BJ (cell line): ENCODE measurements around the gene CUZD1. TPM values are rescaled to one million over a fixed set of nuclear protein-coding genes. Genes with fewer than 3 reads are reported as not detected.

Source experiments
- CTCF ChIA-PET: fragments of 350-600 bp; formaldehyde crosslinking; extraction: SDS; loops from one replicate; lab custom pipeline; 2021; ENCODE audit warnings: antibody characterized with exemption, inconsistent platforms; lab: Yijun Ruan, JAX
- POLR2A ChIA-PET: fragments of 300-600 bp; sonication (Branson Sonifier 250); formaldehyde crosslinking; extraction: SDS; loops from one replicate; lab custom pipeline; 2021; ENCODE audit warnings: antibody characterized with exemption; lab: Charles Lee
- DNase-seq: peaks from one replicate; pipeline ENCODE4 v3.0.0-alpha.2; 2011; ENCODE audit warnings: low read depth
- H3K27me3 ChIP-seq: 2 replicates; pipeline ENCODE4 v1.6.0; 2011; ENCODE audit warnings: low read length; ENCODE audit not compliant: control insufficient read depth, insufficient read depth
- H3K36me3 ChIP-seq: 2 replicates; pipeline ENCODE4 v1.5.1; 2011; ENCODE audit warnings: low read length; ENCODE audit not compliant: control insufficient read depth, insufficient read depth
- H3K4me3 ChIP-seq: 2 replicates; pipeline ENCODE4 v1.5.1; 2011; ENCODE audit warnings: low read depth, mild to moderate bottlenecking, control low read depth, low read length
- polyA plus RNA-seq: library from polyadenylated mRNA; depleted of rRNA; stranded (reverse); fragments of >200 nt; gene quantifications from 2 replicates; pipeline ENCODE4 v1.2.3, GENCODE V29; 2011
- TF ChIP-seq, protein P1 (sequence below): IDR thresholded peaks from 2 replicates; pipeline ENCODE4 v1.5.1; 2011; ENCODE audit warnings: low read depth, mild to moderate bottlenecking, control low read depth, inconsistent platforms, low read length, moderate library complexity; ENCODE audit not compliant: insufficient read depth

The CUZD1 gene
- polyA plus RNA-seq, 1 experiment: 0.64 TPM

DNA sequence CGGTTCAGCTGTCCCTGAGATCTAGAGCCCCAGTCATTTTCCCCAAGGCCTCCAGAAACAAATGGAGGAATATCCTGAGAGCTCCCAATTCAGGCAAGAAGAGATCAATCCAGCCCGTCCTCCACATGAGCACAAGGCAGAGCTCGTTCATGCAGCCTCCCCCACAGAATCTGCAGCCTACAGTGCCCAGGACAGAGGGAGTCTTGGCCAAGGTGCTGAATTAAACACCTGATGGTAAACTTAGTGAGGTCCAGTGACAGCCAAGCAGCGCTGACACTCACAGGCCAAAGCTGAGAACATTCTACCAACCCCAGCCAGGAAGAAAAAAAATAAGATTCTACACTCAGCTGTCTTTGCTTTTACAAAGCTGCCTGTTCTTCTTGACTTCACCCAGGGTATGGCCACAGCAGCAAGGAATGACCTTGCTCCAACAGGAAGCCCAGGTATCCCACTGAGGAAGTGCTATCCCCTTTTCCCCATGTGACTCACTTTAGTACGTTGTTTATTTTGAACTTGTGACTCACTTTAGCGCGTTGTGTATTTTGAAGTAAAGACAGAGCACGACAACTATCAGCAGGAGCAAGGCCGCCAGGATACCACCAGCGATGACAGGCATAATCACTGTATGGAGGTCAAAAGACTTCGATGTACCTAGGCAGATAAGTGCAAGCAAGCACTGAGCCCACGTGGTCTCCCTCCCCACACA, 4.4 kb upstream of the CUZD1 start:
- ChIA-PET CTCF (no interaction called here), POLR2A (no interaction called here)
- TF ChIP-seq, protein P1, sequence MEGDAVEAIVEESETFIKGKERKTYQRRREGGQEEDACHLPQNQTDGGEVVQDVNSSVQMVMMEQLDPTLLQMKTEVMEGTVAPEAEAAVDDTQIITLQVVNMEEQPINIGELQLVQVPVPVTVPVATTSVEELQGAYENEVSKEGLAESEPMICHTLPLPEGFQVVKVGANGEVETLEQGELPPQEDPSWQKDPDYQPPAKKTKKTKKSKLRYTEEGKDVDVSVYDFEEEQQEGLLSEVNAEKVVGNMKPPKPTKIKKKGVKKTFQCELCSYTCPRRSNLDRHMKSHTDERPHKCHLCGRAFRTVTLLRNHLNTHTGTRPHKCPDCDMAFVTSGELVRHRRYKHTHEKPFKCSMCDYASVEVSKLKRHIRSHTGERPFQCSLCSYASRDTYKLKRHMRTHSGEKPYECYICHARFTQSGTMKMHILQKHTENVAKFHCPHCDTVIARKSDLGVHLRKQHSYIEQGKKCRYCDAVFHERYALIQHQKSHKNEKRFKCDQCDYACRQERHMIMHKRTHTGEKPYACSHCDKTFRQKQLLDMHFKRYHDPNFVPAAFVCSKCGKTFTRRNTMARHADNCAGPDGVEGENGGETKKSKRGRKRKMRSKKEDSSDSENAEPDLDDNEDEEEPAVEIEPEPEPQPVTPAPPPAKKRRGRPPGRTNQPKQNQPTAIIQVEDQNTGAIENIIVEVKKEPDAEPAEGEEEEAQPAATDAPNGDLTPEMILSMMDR: no peak
- H3K27me3 ChIP-seq: no peaks in the 10 kb centered on the region
- H3K4me3 ChIP-seq: no peak overlapping the region
- DNase-seq: no peak
- no peaks in the 10 kb centered on the region; the same call in 1 of the 2 replicates for H3K36me3 ChIP-seq

DNA sequence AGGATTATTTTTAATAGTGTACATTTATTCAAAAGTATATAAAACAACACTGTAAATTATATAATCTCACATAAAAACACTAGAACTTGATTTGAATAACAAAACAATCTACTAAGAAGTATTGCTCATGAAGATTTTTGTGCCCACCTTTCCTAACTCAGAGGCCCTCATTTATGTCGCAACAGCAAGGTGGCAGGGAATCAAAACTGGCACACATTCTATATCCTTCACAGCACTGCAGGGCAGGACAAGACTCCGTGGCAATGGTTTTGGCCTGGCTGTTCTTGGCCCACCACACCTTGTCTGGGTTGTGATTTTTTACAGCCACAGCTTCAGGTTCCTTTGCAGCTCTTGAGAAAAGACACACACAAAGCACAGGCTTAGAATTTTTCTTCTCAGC, 3.4 kb upstream of the CUZD1 start:
- TF ChIP-seq, protein P1: no peak
- POLR2A ChIA-PET: no interaction called here
- no peak overlapping the region for H3K4me3 ChIP-seq
- H3K36me3 ChIP-seq: no peaks in the 10 kb centered on the region; the same call in 1 of the 2 replicates
- CTCF ChIA-PET: interaction anchor here (1.1 kb wide), 1 partner anchor 15 kb away, joined by 4 read pairs; no protein-coding TSS in a partner anchor
- DNase-seq: no peak
- H3K27me3 ChIP-seq: no peaks in the 10 kb centered on the region

DNA sequence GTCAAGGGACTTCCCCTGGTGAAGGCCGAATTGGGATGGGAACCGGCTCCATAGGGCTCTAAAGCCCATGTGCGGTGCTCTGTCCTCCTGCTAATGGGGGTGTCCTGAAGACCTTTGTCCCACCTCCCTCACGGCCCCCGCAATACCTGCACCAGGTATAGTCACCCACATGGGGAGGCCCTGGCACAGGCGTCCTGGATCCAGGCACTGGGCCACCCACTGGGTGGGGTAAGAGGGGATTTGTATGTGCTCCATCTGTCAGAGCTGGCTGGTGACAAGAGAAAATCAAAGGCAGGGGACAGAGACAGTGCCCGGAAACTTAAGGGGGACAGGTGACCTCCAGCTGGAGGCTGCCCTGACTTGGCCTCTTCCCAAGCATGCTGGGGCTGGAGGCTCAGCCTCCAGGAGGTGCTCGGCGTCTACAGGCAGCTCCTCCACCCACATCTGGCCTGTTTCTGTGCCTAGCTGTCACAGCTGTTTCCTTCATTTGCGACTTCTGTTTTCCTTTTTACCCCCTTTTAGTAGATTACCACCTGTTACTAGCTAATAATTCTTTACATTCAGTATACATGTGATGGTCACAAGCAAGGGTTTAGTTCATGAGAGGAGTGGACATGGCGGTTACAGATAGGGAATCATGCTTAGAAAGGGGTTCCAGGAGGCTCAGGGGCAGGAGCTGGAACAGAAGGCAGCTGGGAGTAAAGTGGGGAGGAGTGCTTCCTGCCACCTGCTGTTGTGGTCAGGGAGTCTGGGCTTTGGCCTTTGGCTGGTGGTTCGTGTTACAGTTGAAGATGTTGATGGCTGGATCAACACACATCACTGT, 2.3 kb upstream of the CUZD1 start:
- TF ChIP-seq, protein P1: no peak
- H3K36me3 ChIP-seq: no peaks in the 10 kb centered on the region; the same call in 1 of the 2 replicates
- H3K4me3 ChIP-seq: no peak overlapping the region
- POLR2A ChIA-PET: no interaction called here
- H3K27me3 ChIP-seq: no peaks in the 10 kb centered on the region
- DNase-seq: no peak
- CTCF ChIA-PET: interaction anchor here (1.1 kb wide), 1 partner anchor 16 kb away, joined by 4 read pairs; no protein-coding TSS in a partner anchor

DNA sequence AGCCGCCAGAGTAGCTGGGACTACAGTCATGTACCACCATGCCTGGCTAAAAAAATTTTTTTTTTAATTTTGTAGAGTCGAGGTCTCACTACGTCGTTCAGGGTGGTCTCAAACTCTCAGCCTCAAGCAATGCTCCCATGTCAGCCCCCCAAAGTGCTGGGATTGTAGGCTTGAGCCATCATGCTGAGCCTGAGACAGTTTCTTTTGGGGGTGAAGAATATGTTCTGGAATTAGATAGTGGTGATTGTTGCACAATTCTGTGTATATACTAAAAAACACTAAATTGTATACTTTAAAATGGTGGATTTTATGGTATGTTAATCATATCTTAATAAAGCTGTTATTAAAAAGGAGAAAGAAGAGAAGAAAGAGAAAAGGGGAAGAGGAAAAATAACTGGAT, 1.5 kb downstream of the CUZD1 start:
- H3K27me3 ChIP-seq: no peaks in the 10 kb centered on the region
- no peaks in the 10 kb centered on the region; the same call in 1 of the 2 replicates for H3K36me3 ChIP-seq
- POLR2A ChIA-PET: no interaction called here
- TF ChIP-seq, protein P1: no peak
- CTCF ChIA-PET: no interaction called here
- DNase-seq: no peak
- no peak overlapping the region for H3K4me3 ChIP-seq

DNA sequence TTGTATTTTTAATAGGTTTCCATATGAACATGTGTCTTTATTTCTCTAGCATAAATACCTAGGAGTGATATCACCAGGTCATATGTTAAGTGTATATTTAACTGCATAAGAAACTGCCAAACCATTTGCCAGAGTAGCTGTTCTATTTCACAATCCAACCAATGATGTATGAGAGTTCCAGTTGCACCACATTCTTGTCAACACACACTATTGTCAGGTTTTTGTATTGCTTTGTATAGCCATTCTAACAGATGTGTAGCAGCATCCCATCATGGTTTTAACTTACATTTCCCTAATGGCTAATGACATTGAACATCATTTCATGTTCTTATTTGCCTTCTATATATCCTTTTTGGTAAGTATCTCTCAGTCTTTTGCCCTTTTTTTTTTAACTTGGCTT, 4.1 kb downstream of the CUZD1 start:
- TF ChIP-seq, protein P1: no peak
- CTCF ChIA-PET: no interaction called here
- DNase-seq: no peak
- H3K4me3 ChIP-seq: no peak overlapping the region
- no peaks in the 10 kb centered on the region for H3K27me3 ChIP-seq
- POLR2A ChIA-PET: no interaction called here
- H3K36me3 ChIP-seq: peaks cover 2% of the 10 kb centered on the region; the same call in 1 of the 2 replicates
